KG1 (cell line): ENCODE results near the gene CRADD.
"Not testable (repeated sequence)": the region's sequence is repeated elsewhere in the genome, so short reads cannot be mapped to it uniquely, and the experiment has no call there.

Source experiments
- DNase-seq: peaks from one replicate; lab custom pipeline; 2025; lab: John Stamatoyannopoulos, UW

Gene CRADD

GRCh38 chr12:93902192-93902591 is 225.0 kb downstream of the CRADD start:
- DNase-seq, result no peak

DNA sequence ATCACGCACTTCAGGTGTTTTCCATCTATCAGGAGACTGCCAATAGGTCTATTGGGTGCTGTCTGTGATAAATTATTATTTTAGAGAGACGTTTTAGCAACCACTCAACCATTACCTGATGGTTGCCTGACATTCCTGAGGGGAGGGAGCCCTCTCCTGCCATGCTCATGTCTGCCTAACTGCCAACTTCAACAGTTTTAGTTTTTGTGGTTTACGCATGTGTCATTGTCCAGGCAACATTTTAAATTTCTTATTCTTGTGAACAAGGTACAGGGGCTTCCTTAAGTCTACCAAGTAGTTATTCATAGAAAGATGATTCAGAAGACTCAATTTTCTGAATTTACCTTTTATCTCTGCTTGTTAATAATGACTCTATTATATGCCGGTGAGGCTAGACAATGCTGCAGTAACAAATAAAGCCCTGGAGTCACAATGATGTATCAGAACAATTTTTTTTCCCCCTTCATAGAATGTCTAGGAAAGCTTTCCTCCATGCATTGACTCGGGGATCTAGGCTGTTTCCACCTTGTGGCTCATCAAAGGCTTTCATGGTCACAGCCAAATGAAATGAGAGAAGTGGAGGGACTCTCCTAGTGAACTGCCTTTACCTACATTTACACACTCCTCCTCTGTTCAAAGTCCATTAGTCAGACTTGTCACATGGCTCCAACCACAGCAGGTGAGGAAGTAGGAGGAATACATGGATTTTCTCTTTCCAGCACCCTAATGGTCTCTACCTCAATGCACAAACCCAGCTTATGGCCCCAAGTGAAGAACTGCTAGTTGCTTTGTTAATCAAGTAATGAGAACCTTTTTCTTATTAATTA is 225.8 kb downstream of the CRADD start:
- no peak for DNase-seq

DNA sequence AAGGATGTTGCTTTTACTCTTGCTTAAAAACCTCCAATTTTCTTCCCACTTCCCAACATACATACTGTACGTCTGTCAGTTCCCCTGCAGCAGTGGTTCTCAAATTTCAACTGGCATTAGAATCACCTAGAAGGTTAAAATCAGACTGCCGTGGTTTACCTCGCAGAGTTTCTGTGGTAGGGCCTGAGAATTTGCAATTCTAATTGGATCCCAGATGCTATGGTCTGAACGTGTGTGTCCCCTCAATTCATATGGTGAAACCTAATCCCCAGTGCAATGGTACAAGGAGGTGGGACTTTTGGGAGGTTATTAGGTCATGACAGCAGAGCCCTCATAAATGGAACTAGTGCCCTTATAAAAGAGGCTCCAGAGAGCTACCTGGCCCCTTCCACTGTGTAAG is 226.9 kb downstream of the CRADD start:
- no peak for DNase-seq

GRCh38 chr12:93908264-93908663 is 231.1 kb downstream of the CRADD start:
- no peak for DNase-seq

GRCh38 chr12:93908846-93909567 is 231.8 kb downstream of the CRADD start:
- DNase-seq, result no peak

DNA sequence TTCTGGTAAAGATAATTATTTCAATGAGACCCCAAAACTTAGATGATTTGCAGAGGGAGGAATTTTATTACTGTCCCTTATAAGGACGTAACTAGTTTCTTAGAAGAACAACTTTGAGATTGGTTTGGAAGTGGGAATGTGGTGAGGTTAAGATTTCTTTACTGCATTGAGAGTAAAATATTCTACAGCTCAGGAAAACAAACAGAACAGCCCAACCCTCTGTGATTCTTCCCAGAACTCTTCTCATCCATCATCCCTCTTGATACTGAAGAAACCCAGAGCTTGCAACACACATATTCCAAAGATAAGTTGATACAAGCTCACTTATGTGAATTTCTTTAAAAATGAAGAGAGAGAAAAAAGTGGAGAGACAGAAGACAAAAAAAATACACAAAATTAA is 234.2 kb downstream of the CRADD start:
- DNase-seq, result no peak

GRCh38 chr12:93912086-93912733 is 235.0 kb downstream of the CRADD start:
- DNase-seq, result no peak

DNA sequence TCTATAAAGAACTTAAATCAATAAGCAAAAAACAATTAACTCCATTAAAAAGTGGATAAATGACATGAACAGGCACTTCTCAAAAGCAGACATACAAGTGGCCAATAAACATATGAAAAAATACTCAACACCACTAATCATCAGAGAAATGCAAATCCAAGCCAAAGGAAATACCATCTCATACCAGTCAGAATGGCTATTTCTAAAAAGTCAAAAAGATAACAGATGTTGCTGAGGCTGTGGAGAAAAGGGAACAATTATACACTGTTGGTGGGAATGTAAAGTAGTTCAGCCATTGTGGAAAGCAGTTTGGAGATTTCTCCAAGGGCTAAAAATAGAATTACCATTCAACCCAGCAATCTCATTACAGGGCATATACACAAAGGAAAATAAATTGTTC is 236.7 kb downstream of the CRADD start:
- no peak for DNase-seq

GRCh38 chr12:93914281-93914680 is 237.1 kb downstream of the CRADD start:
- no peak for DNase-seq

DNA sequence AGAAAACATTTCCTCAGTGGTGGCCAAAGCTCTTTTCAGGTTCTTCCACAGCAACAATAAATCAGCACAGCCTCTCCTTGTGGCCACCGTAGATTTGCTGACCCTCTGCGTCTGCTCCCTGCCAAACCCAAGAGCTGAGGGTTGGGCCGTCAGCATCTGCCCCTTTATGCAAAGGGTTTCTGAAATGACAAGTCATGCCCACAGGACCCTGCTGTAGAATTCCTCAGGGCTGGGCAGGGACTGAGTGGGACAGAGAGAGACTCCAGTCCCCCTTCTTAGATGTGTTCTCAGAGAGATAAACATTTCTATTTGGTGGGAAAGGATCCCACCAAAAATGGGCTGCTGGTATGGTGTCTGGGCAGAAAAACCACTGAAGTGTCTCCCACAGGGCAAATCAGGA is 238.2 kb downstream of the CRADD start:
- DNase-seq, result no peak

- no peak for DNase-seq
Measured at GRCh38 chr12:93916402-93916801, 239.2 kb downstream of the CRADD start.

- DNase-seq, result no peak
Measured at GRCh38 chr12:93918262-93918661, 241.1 kb downstream of the CRADD start.

- no peak for DNase-seq
Measured at GRCh38 chr12:93918900-93919299, 241.7 kb downstream of the CRADD start.

GRCh38 chr12:93921521-93921920 is 244.3 kb downstream of the CRADD start:
- no peak for DNase-seq

DNA sequence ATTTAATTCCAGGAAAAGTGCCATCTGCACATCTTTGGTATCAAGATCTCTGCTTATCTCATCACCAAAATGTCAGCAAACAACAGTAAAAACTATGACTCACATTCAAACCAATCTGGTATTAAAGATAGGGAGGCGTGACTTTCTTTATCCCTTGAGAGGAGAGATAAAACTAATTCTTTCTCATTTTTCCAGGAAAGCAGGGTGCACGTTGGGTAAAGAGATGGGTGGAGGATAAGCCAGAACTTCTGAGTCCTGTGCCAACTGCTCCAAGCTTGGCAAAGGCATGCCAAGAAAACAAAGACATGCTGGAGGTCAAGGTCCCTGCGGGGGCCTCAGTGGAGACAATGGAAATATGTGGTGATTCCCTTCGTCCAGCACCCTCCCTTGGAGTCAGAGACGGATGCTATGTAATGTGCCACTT is 245.4 kb downstream of the CRADD start:
- DNase-seq, result no peak

GRCh38 chr12:93924367-93924766 is 247.2 kb downstream of the CRADD start:
- no peak for DNase-seq

GRCh38 chr12:93925585-93926205 is 248.5 kb downstream of the CRADD start:
- no peak for DNase-seq

- DNase-seq, result no peak
Measured at GRCh38 chr12:93926237-93926636, 249.1 kb downstream of the CRADD start.

GRCh38 chr12:93929081-93929480 is 251.9 kb downstream of the CRADD start:
- DNase-seq, result not testable (repeated sequence)

- DNase-seq, result no peak
Measured at GRCh38 chr12:93937812-93938211, 260.6 kb downstream of the CRADD start.

GRCh38 chr12:93938317-93938716 is 261.1 kb downstream of the CRADD start:
- DNase-seq, result no peak

DNA sequence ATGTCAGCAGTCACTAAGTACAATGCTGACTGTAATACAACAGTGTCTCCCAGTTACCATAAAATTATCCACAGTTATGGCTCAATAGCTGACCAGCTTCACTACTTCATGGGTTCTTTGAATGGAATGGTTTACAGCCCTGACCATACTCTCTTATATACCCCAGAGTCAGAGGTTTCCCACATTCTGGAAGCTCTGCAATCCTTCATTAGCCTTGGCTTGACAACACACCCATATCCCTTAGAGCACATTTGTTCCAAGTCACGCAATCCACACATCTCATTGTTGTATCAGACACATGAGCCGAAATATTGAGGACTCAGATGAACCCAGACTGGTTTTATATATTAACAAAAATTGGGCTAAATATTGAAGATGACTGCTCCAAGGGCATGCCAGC is 261.8 kb downstream of the CRADD start:
- no peak for DNase-seq
